ENCODE results near the gene IL12A.

IL12A gene

GRCh38 chr3:160001850-160002623 is 13.4 kb downstream of the IL12A start:
- Histone ChIP-seq H3K27ac (ENCODE audit: low read depth, low read length) (no peak overlapping the region), H3K9me2 (replicated peaks; ENCODE audit: insufficient read depth, low read length) (no peaks in the 10 kb centered on the region), H3K4me3 (ENCODE audit: insufficient read depth, low read length, poor library complexity, severe bottlenecking) (no peak overlapping the region), H3K79me2 (ENCODE audit: insufficient read depth, low read length) (no peaks in the 10 kb centered on the region), H3K9ac (ENCODE audit: low read length) (no peak overlapping the region), H3K36me3 (ENCODE audit: low read length) (no peaks in the 10 kb centered on the region), H3F3A (ENCODE audit: insufficient read depth) (no peaks in the 10 kb centered on the region), H4K20me1 (ENCODE audit: low read depth, low read length) (no peaks in the 10 kb centered on the region), H3K4me2 (ENCODE audit: low read depth, low read length, poor library complexity, severe bottlenecking) (no peak overlapping the region), H2AFZ (ENCODE audit: low read depth, low read length, severe bottlenecking) (no peak overlapping the region), H3K9me3 (ENCODE audit: insufficient read depth, low read length) (no peaks in the 10 kb centered on the region), H3K27me3 (ENCODE audit: low read length) (no peaks in the 10 kb centered on the region)
- TF ChIP-seq EZH2phosphoT487 (conservative IDR thresholded peaks at IDR 0.05; ENCODE audit: low read length) (no peak), CTCF (IDR thresholded peaks at IDR 0.05; ENCODE audit: insufficient read depth, low read length, poor library complexity, severe bottlenecking) (no peak)

GRCh38 chr3:160003520-160004128 is 15.0 kb downstream of the IL12A start:
- Histone ChIP-seq H2AFZ (ENCODE audit: low read depth, low read length, severe bottlenecking) (no peak overlapping the region), H3K9ac (ENCODE audit: low read length) (no peak overlapping the region), H3K27ac (ENCODE audit: low read depth, low read length) (no peak overlapping the region), H3F3A (ENCODE audit: insufficient read depth) (no peaks in the 10 kb centered on the region), H4K20me1 (ENCODE audit: low read depth, low read length) (no peaks in the 10 kb centered on the region), H3K9me3 (ENCODE audit: insufficient read depth, low read length) (no peaks in the 10 kb centered on the region), H3K36me3 (ENCODE audit: low read length) (no peaks in the 10 kb centered on the region), H3K4me3 (ENCODE audit: insufficient read depth, low read length, poor library complexity, severe bottlenecking) (no peak overlapping the region), H3K9me2 (replicated peaks; ENCODE audit: insufficient read depth, low read length) (no peaks in the 10 kb centered on the region), H3K4me2 (ENCODE audit: low read depth, low read length, poor library complexity, severe bottlenecking) (no peak overlapping the region), H3K79me2 (ENCODE audit: insufficient read depth, low read length) (no peaks in the 10 kb centered on the region), H3K27me3 (ENCODE audit: low read length) (no peaks in the 10 kb centered on the region)
- TF ChIP-seq EZH2phosphoT487 (conservative IDR thresholded peaks at IDR 0.05; ENCODE audit: low read length) (no peak), CTCF (IDR thresholded peaks at IDR 0.05; ENCODE audit: insufficient read depth, low read length, poor library complexity, severe bottlenecking) (peak; percentile 48)

- no peak overlapping the region for H3K9ac ChIP-seq (ENCODE audit: low read length)
- H4K20me1 ChIP-seq (ENCODE audit: low read depth, low read length): no peaks in the 10 kb centered on the region
- no peak overlapping the region for H3K4me2 ChIP-seq (ENCODE audit: low read depth, low read length, poor library complexity, severe bottlenecking)
- no peak overlapping the region for H3K4me3 ChIP-seq (ENCODE audit: insufficient read depth, low read length, poor library complexity, severe bottlenecking)
- H3K9me2 ChIP-seq (replicated peaks; ENCODE audit: insufficient read depth, low read length): no peaks in the 10 kb centered on the region
- TF ChIP-seq CTCF (IDR thresholded peaks at IDR 0.05; ENCODE audit: insufficient read depth, low read length, poor library complexity, severe bottlenecking) (no peak), EZH2phosphoT487 (conservative IDR thresholded peaks at IDR 0.05; ENCODE audit: low read length) (no peak)
- H3F3A ChIP-seq (ENCODE audit: insufficient read depth): no peaks in the 10 kb centered on the region
- no peaks in the 10 kb centered on the region for H3K36me3 ChIP-seq (ENCODE audit: low read length)
- no peaks in the 10 kb centered on the region for H3K79me2 ChIP-seq (ENCODE audit: insufficient read depth, low read length)
- no peak overlapping the region for H3K27ac ChIP-seq (ENCODE audit: low read depth, low read length)
- H3K27me3 ChIP-seq (ENCODE audit: low read length): no peaks in the 10 kb centered on the region
- H3K9me3 ChIP-seq (ENCODE audit: insufficient read depth, low read length): no peaks in the 10 kb centered on the region
- H2AFZ ChIP-seq (ENCODE audit: low read depth, low read length, severe bottlenecking): no peak overlapping the region
Measured at GRCh38 chr3:160005004-160005403, 16.4 kb downstream of the IL12A start.
